Activated naive CD4-positive, alpha-beta T cell treated with anti-CD3 and anti-CD28 coated beads, Interleukin-2, amount 50 U/mL, for 72 hours (primary cell): Measurements from ENCODE around the gene TAF13. TPM values are rescaled to one million over a fixed set of nuclear protein-coding genes. Genes with fewer than 3 reads are reported as not detected.
"Not testable (repeated sequence)": the region's sequence is repeated elsewhere in the genome, so short reads cannot be mapped to it uniquely, and the experiment has no call there.

ENCODE experiments used
- ATAC-seq, 2 donors: fragments of 150-1000 bp; cut with Tn5 transposase; 2 replicates each; pipeline ENCODE4 v1.10.0; 2021; ENCODE audit warnings: mild to moderate bottlenecking in 2 of 2, moderate library complexity in 2 of 2
- DNase-seq, 2 donors: peaks; one replicate each; pipeline ENCODE4 v3.0.0; 2021 to 2022; ENCODE audit warnings: low spot score in 2 of 2
- H3K27ac Mint-ChIP-seq, 2 donors: one replicate each; pipeline ENCODE4 v1.8.0; 2022; ENCODE audit warnings: mild to moderate bottlenecking in 2 of 2, mixed read lengths in 2 of 2
- H3K36me3 Mint-ChIP-seq, 2 donors: one replicate each; pipeline ENCODE4 v1.8.0; 2022; ENCODE audit warnings: mixed read lengths in 2 of 2
- H3K9me3 Mint-ChIP-seq, 2 donors: one replicate each; pipeline ENCODE4 v1.8.0; 2022; ENCODE audit warnings: mixed read lengths in 2 of 2
- total RNA-seq, 2 donors: library from RNA; stranded (reverse); gene quantifications; one replicate each; pipeline ENCODE4 v1.2.3, GENCODE V29; 2022

TAF13 gene
- total RNA-seq, 2 donors from 2014 or later: 15.4 to 49.0 TPM

DNA sequence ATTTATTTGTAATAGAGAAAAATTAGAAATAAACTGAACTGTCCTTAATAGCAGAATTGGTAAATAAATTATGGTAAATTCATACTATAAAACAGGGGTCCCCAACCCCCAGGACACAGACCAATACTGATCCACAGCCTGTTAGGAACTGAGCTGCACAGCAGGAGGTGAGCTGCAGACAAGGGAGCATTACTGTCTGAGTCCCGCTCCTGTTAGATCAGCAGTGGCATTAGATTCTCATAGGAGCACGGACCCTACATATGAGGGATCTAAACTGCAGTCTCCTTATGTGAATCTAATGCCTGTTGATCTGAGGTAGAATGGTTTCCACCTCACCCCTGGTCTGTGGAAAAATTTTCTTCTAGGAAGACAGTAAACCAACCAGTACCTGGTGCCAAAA is 41.4 kb downstream of the TAF13 start:
- H3K9me3 Mint-ChIP-seq: no peaks in the 10 kb centered on the region
- DNase-seq: no peak
- H3K36me3 Mint-ChIP-seq: no peaks in the 10 kb centered on the region
- no peak overlapping the region for H3K27ac Mint-ChIP-seq
- no peak for ATAC-seq

DNA sequence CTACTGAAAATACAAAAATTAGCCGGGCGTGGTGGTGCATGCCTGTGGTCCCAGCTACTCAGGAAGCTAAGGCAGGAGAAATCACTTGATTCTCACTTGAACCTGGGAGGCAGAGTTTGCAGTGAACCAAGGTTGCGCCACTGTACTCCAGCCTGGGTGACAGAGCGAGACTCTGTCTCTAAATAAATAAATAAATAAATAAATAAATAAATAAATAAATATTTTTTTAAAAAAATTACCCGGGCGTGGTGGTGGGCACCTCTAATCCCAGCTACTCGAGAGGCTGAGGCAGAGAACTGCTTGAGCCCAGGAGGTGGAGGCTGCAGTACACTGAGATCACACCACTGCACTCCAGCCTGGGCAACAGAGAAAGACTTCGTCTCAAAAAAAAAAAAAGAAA is 46.3 kb downstream of the TAF13 start:
- not testable (repeated sequence) for DNase-seq, H3K9me3 Mint-ChIP-seq, ATAC-seq, H3K27ac Mint-ChIP-seq, H3K36me3 Mint-ChIP-seq

DNA sequence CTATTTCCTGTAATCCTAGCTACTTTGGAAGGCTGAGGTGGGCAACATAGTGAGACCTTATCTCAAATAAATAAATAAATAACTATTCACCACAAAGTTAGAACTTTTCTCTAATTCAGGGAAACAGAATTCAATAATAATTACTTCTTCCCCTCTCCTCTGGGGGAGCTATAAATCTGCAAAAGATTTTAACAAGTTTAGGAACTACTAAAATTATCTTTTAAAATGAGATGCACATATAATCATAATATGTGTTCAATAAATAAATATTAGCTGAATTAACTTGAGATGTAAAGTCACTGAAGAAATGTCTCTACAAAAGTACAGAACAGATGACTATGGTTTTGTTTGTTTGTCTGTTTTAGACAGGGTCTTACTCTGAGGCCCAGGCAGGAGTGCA is 48.0 kb downstream of the TAF13 start:
- no peak overlapping the region for H3K27ac Mint-ChIP-seq
- no peaks in the 10 kb centered on the region for H3K36me3 Mint-ChIP-seq
- DNase-seq (no peak), ATAC-seq (no peak)
- no peaks in the 10 kb centered on the region for H3K9me3 Mint-ChIP-seq

DNA sequence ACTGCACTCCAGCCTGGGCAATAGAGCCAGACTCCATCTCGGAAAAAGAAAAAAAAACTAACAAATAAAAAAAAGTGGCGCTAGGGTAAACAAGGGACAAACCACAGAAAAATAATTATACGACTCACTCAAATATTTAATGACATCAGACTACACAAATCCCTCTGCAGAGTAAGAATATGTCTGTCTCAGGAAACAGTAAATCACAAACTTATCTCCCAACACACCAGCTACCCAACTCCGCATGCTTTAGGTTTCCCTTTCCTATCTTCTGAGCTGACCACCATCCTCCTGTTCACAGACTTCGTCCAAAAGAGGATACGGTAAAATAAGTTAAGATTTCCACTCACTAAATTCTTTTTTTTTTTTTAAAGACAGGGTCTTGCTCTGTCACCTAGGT is 50.1 kb downstream of the TAF13 start:
- Mint-ChIP-seq H3K9me3 (no peaks in the 10 kb centered on the region), H3K27ac (no peak overlapping the region), H3K36me3 (no peaks in the 10 kb centered on the region)
- DNase-seq: no peak
- no peak for ATAC-seq

DNA sequence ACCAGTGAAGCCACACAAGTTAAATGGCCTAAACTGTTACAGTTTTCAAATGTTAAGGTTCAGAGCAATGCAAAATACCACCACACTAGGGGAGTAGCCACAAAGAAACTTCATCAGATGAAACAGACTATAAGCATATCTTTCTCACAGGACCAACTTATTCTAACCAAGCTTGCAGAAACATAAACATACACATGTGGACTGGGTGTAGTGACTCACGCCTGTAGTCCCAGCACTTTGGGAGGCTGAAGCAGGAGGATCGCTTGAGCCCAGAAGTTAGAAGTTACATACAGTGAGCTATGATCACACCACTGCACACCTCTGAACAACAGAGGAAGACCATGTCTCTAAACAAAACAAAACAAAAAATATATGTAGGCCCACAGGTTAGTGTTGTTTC is 51.2 kb downstream of the TAF13 start:
- Mint-ChIP-seq H3K36me3 (peaks cover 0 to under 1% of the 10 kb centered on the region in 2 donors), H3K9me3 (no peaks in the 10 kb centered on the region), H3K27ac (no peak overlapping the region)
- no peak for DNase-seq
- ATAC-seq: no peak

DNA sequence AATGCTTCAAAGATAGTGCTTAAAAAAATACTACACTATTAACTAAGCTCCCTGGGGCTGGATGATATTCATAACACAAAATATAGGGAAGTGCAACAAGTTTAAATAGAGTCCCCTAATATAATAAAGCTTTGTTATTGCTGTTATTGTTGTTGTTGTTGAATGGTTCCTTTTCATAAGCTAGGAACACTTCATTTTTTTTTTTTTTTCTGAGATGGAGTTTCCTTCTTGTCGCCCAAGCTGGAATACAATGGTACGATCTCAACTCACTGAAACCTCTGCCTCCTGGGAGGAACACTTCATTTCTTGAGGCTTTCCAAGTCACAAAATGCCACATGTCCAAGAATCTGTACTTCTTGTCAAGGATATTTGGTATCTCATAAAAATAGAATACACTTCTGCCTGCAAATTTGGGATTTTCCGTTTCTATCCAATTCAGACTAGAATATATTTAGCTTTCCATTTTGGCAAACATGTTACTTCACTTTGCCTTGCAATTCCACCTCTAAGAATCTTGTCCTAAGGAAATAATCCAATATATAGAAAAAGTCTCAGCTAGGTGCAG is 55.0 kb downstream of the TAF13 start:
- ATAC-seq: no peak
- H3K9me3 Mint-ChIP-seq: no peaks in the 10 kb centered on the region
- no peak for DNase-seq
- H3K36me3 Mint-ChIP-seq: peaks cover 4 to 5% of the 10 kb centered on the region in 2 donors
- no peak overlapping the region for H3K27ac Mint-ChIP-seq

DNA sequence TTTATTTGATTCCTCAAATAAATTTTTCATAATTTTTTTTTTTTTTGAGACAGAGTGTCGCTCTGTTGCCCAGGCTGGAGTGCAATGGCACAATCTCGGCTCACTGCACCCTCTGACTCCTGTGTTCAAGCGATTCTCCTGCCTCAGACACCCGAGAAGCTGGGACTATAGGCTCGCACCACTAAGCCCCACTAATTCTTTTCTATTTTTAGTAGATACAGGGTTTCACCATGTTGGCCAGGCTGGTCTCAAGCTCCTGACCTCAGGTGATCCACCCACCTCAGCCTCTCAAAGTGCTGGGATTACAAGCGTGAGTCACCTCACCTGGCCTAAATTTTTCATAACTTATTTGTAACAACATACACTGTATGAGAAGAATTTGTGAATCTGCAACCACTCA is 58.1 kb downstream of the TAF13 start:
- not testable (repeated sequence) for H3K27ac Mint-ChIP-seq, H3K9me3 Mint-ChIP-seq, DNase-seq, ATAC-seq, H3K36me3 Mint-ChIP-seq

DNA sequence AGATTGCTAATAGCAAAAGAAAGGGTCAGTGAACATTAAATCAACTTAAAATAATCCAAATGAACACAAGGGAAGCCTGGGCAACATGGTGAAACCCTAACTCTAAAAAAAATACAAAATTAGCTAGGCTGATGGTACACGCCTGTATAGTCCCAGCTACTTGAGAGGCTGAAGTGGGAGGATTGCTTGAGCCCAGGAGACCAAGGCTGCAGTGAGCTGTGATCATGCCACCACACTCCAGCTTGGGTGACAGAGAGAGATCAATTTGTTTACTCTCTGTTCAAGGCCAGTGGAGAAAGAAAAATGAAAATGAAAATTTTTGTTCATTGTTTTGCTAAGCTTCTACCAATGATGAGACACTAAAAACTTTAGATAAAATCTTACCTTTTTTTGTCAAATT is 58.7 kb downstream of the TAF13 start:
- DNase-seq: no peak
- Mint-ChIP-seq H3K36me3 (peaks cover 4 to 5% of the 10 kb centered on the region in 2 donors), H3K9me3 (no peaks in the 10 kb centered on the region), H3K27ac (no peak overlapping the region)
- no peak for ATAC-seq

Other genes starting within 250 kb of the TAF13 start
- gene AKNAD1, start 218.9 kb downstream of the TAF13 start, total RNA-seq: not detected
- 10 to 100 TPM; 17.3 to 28.1 TPM for gene GPSM2, start 199.0 kb downstream of the TAF13 start, total RNA-seq
- gene CLCC1, start 112.5 kb downstream of the TAF13 start, total RNA-seq: 10 to 100 TPM; 15.5 to 19.9 TPM
- 10 to 100 TPM in 1 of 2 donors, 1 to 10 TPM in 1; 7.9 to 11.5 TPM for gene WDR47, start 33.9 kb downstream of the TAF13 start, total RNA-seq
- 10 to 100 TPM; 24.0 to 54.9 TPM for gene TMEM167B, start 14.8 kb upstream of the TAF13 start, total RNA-seq
- 10 to 100 TPM in 1 of 2 donors, 1 to 10 TPM in 1; 5.7 to 15.0 TPM for gene ELAPOR1, start 38.1 kb upstream of the TAF13 start, total RNA-seq
- 100 to 1,000 TPM; 179 to 273 TPM for gene SARS1, start 137.9 kb upstream of the TAF13 start, total RNA-seq
- gene CELSR2, start 173.5 kb upstream of the TAF13 start, total RNA-seq: 1 to 10 TPM in 1 of 2 donors, under 1 TPM in 1; 0.39 to 3.9 TPM
- gene PSRC1, start 207.1 kb upstream of the TAF13 start, total RNA-seq: 10 to 100 TPM; 20.5 to 23.9 TPM
- not detected for gene MYBPHL, start 231.0 kb upstream of the TAF13 start, total RNA-seq